Left ventricle myocardium inferior (tissue), 1 donor: ENCODE data around the gene LRRC40. TPM values are rescaled to one million over a fixed set of nuclear protein-coding genes. Genes with fewer than 3 reads are reported as not detected.

Source experiments
- DNase-seq: peaks from one replicate; pipeline ENCODE4 v3.0.0-alpha.2; 2020
- H3K27ac ChIP-seq: fragments of 200-600 bp; replicated peaks from 2 replicates; pipeline ENCODE4 v1.8.0; 2021
- H3K27me3 ChIP-seq: fragments of 200-600 bp; 2 replicates; pipeline ENCODE4 v1.8.0; 2021; ENCODE audit warnings: low read depth
- H3K36me3 ChIP-seq: fragments of 200-600 bp; 2 replicates; pipeline ENCODE4 v1.8.0; 2021
- H3K4me1 ChIP-seq: fragments of 200-600 bp; 2 replicates; pipeline ENCODE4 v1.8.0; 2021
- H3K4me3 ChIP-seq: fragments of 200-600 bp; 2 replicates; pipeline ENCODE4 v1.8.0; 2021; ENCODE audit warnings: mild to moderate bottlenecking, moderate library complexity
- H3K9me3 ChIP-seq: fragments of 200-600 bp; replicated peaks from 2 replicates; pipeline ENCODE4 v1.8.0; 2021
- intact Hi-C: fragments of 100-400 bp; cut with micrococcal nuclease; formaldehyde crosslinking; loops from one replicate; pipeline ENCODE4 v1.11.0; 2022
- total RNA-seq: library from RNA; stranded (reverse); fragmentation: NEBNext Ultra II Directional; extraction: Animal tissue kit (Norgen Biotek cat#: 25700); gene quantifications from one replicate; pipeline ENCODE4 v1.2.1, GENCODE V29; 2021
- TF ChIP-seq, protein P1 (sequence below): fragments of 200-600 bp; IDR thresholded peaks from 2 replicates; pipeline ENCODE4 v1.8.0; 2021; ENCODE audit warnings: antibody characterized with exemption, mild to moderate bottlenecking, borderline replicate concordance
- donor health status: DM: no; HTN: yes; CAD: no; lungs with severe emphysema.

Gene LRRC40
- total RNA-seq, 1 donor from 2014 or later: 9.0 TPM

DNA sequence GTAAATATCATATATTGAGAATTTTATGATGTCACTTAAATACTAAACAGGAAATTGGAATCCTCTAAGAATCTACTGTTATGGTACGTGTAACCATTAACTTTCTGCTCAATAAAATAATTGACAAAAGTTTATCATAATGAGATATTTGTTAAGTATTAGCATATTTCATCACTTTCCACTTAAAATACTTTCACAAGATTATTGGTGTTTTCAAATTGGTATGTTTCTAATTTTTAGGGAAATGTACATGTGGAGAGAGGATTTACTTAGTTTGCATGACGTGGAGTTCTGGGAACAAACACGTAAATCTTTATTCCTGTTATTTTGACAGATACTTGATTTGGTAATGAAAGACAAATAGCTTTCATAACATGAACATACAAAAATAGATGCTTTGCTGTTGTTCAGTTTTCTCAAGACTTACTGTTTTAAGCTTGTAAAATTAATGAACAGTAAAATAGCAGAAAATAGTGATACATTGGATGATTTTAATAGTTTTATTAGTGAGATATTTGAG lies 17.4 kb upstream of the LRRC40 start:
- no peaks in the 10 kb centered on the region for H3K9me3 ChIP-seq
- H3K27ac ChIP-seq: peak overlapping the region; percentile 95
- H3K27me3 ChIP-seq: no peaks in the 10 kb centered on the region
- peaks cover 78% of the 10 kb centered on the region for H3K4me1 ChIP-seq
- H3K36me3 ChIP-seq: peaks cover 4% of the 10 kb centered on the region
- intact Hi-C loops: no loop called here
- DNase-seq: no peak
- TF ChIP-seq, protein P1, sequence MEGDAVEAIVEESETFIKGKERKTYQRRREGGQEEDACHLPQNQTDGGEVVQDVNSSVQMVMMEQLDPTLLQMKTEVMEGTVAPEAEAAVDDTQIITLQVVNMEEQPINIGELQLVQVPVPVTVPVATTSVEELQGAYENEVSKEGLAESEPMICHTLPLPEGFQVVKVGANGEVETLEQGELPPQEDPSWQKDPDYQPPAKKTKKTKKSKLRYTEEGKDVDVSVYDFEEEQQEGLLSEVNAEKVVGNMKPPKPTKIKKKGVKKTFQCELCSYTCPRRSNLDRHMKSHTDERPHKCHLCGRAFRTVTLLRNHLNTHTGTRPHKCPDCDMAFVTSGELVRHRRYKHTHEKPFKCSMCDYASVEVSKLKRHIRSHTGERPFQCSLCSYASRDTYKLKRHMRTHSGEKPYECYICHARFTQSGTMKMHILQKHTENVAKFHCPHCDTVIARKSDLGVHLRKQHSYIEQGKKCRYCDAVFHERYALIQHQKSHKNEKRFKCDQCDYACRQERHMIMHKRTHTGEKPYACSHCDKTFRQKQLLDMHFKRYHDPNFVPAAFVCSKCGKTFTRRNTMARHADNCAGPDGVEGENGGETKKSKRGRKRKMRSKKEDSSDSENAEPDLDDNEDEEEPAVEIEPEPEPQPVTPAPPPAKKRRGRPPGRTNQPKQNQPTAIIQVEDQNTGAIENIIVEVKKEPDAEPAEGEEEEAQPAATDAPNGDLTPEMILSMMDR: no peak
- H3K4me3 ChIP-seq: peak overlapping the region; percentile 84

DNA sequence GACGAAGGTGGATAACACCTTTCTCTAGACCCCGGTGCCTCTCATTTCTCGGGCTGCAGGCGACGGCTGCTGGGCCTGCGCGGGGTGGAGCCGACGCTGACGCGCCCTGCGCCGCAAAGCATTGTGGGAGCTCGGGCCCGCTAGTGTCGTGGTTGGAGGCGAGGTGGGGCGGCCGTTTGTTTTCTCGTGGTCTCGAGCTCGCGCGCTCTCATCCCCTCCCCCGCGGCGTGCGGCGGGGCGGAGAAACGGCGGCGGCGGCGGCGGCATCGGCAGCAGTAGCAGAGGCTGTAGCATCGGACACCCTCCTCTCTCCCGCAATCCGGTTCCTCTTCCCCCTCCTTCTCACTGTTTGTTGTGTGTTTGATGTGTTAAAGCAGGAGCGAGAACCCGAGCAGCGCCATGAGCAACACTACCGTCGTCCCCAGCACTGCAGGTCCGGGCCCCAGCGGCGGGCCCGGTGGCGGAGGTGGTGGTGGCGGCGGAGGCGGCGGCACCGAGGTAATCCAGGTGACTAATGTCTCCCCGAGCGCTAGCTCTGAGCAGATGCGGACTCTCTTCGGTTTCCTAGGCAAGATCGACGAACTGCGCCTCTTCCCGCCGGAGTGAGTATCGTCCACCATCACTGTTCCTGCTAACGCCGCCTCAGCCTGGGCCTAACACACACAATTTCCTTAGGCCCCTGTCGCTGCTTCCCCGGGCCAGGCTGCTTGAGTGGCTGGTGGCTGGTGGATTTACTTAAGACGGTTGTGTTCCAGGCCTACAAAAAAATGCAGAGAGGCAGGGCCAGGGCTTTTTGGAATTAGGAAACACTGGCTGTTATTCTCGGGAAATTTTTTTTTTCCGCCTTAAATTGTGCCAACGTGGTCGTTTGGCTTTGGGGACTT lies 16.1 kb upstream of the LRRC40 start, which contains the start of gene SRSF11:
TSS of gene SRSF11 (plus strand) at position 143 of the 884 bp plus-strand sequence. CDS start at position 400, 257 bp downstream.
- Histone ChIP-seq H3K27ac (peak within 1 kb of the TSS; percentile 95), H3K36me3 (peaks cover 4% of the 10 kb centered on the region), H3K9me3 (no peaks in the 10 kb centered on the region), H3K27me3 (no peaks in the 10 kb centered on the region), H3K4me3 (peak within 1 kb of the TSS; percentile 84), H3K4me1 (peaks cover 65% of the 10 kb centered on the region)
- TF ChIP-seq, protein P1: peak; percentile 34
- intact Hi-C loops: no loop called here
- DNase-seq: peak; percentile 98

DNA sequence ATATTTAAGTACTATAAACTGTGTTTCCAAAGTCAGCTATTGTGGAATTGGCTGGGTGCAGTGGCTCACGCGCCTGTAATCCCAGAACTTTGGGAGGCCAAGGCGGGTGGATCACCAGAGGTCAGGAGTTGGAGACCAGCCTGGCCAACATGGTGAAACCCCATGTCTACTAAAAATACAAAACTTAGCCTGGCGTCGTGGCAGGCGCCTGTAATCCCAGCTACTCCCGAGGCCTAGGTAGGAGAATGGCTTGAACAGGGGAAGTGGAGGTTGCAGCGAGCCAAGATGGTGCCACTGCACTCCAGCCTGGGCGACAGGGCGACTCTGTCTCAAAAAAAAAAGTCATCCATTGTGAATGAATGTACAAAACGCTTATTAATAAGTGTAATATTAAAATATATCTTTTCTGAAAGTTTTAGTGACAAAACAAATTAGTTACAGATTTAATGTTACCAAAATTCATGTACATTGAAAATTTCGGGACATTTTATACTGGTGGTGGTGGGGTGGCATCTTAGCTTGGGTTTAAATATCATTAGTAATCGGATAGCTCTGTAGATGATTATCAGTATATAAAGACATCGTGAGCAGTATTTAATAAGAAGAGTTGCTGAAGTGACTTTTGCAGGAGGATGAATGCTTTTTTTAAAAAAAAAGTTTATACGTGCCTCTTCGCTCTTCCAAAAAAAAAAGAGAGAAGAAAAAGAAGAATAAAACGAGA lies 15.3 kb upstream of the LRRC40 start:
- intact Hi-C loops: no loop called here

DNA sequence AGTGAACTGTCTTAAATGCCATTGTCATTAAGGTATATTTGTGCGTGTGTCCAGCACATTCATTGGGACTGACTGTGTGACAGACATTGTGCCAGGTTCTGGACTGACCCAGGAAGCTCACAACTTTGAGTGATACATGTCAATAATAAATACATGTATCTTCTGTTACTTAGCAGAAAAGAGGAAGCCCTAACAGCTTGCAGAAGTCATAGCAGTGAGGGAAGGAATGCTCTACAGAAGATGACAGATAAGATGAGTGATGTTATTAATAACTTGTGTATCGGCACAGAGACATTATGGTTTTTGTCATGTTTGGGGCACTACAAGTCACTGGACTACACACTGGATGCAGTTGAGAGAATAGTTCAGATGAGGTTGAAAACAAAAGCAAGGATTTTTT lies 14.6 kb upstream of the LRRC40 start:
- intact Hi-C loops: no loop called here
- TF ChIP-seq, protein P1: no peak

More for the DNA sequence above, 15.3 kb upstream of the LRRC40 start:
- peaks cover 9% of the 10 kb centered on the region for H3K36me3 ChIP-seq
- no peaks in the 10 kb centered on the region for H3K27me3 ChIP-seq
- H3K4me3 ChIP-seq: peak overlapping the region; percentile 84
- H3K9me3 ChIP-seq: no peaks in the 10 kb centered on the region
- DNase-seq: no peak
- H3K27ac ChIP-seq: peak overlapping the region; percentile 95
- peaks cover 59% of the 10 kb centered on the region for H3K4me1 ChIP-seq
- TF ChIP-seq, protein P1: no peak

DNA sequence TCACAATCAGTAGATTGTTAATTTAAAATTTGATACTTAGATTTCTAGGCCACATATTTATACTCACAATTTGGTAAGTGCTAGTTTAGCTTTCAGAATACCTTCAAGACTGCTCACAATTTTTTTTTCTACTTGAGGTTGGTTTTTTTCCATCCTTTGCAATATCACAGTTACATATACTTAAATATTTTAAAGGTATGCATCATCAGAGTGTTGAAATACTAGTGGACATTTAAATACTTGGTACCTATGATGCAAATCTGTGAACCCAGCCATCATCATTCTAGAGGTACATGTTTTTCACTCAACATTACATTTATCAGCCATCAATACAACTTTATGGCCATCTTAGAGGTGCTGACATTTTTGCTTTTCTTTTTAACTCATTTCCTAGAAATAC lies 6.2 kb upstream of the LRRC40 start:
- Histone ChIP-seq H3K4me1 (peaks cover 70% of the 10 kb centered on the region), H3K27ac (no peak overlapping the region), H3K36me3 (peaks cover 13% of the 10 kb centered on the region), H3K27me3 (no peaks in the 10 kb centered on the region), H3K9me3 (no peaks in the 10 kb centered on the region), H3K4me3 (no peak overlapping the region)
- TF ChIP-seq, protein P1: no peak
- intact Hi-C loops: no loop called here
- DNase-seq: no peak

More for the DNA sequence above, 14.6 kb upstream of the LRRC40 start:
- Histone ChIP-seq H3K27ac (peak overlapping the region; percentile 95), H3K4me3 (no peak overlapping the region), H3K9me3 (no peaks in the 10 kb centered on the region), H3K27me3 (no peaks in the 10 kb centered on the region), H3K4me1 (peaks cover 53% of the 10 kb centered on the region), H3K36me3 (peaks cover 6% of the 10 kb centered on the region)
- DNase-seq: no peak
